Measurements from ENCODE around the gene RASSF3.

GRCh38 chr12:64743206-64743605, 132.9 kb downstream of the RASSF3 start:
- TF ChIP-seq GATA2 (IDR thresholded peaks at IDR 0.05; ENCODE audit: low read depth, low read length) (no peak), GATA3 (IDR thresholded peaks at IDR 0.05; ENCODE audit: low read depth, low read length) (no peak)

All from SH-SY5Y (cell line).